HEK293 (cell line): ENCODE data around the gene LHFPL2.

Experiments
- CTCF ChIA-PET: fragments of 350-600 bp; formaldehyde crosslinking; extraction: SDS; loops from one replicate; lab custom pipeline; 2021; ENCODE audit warnings: antibody characterized with exemption; lab: Yijun Ruan, JAX
- POLR2A ChIA-PET: fragments of 300-600 bp; formaldehyde crosslinking; extraction: SDS; loops from one replicate; lab custom pipeline; 2020; ENCODE audit warnings: antibody characterized with exemption, inconsistent platforms; lab: Yijun Ruan, JAX
- H3K27ac ChIP-seq: fragments of 200-500 bp; sonication (Bioruptor generic); 2 replicates; pipeline ENCODE4 v1.5.1; 2014; ENCODE audit warnings: low read depth, low read length, control low read depth, inconsistent platforms; ENCODE audit errors: extremely low read depth
- H3K36me3 ChIP-seq, 2 experiments: fragments of 200-500 bp in 1 of 2; sonication (Bioruptor generic) in 1 of 2; 1 replicate in 1 of 2; 2 replicates in 1 of 2; pipeline ENCODE4 v1.5.1; 2014 to 2017; ENCODE audit warnings: inconsistent platforms in 2 of 2, low read length in 2 of 2; ENCODE audit not compliant: control insufficient read depth in 2 of 2, insufficient read depth in 1 of 2
- H3K4me1 ChIP-seq: fragments of 200-500 bp; sonication (Bioruptor generic); 2 replicates; pipeline ENCODE4 v1.5.1; 2014; ENCODE audit warnings: mild to moderate bottlenecking, low read length, inconsistent platforms; ENCODE audit not compliant: control insufficient read depth, insufficient read depth
- H3K4me3 ChIP-seq: 2 replicates; pipeline ENCODE4 v1.5.1; 2011; ENCODE audit warnings: low read depth, mild to moderate bottlenecking, control low read depth, low read length, moderate library complexity
- H3K9me3 ChIP-seq: fragments of 200-500 bp; sonication (Bioruptor generic); 2 replicates; pipeline ENCODE4 v1.5.1; 2014; ENCODE audit warnings: low read depth, low read length, inconsistent platforms; ENCODE audit not compliant: control insufficient read depth, insufficient read depth
- HOXD13 ChIP-seq: sonication (generic); formaldehyde crosslinking; IDR thresholded peaks from 2 replicates; pipeline ENCODE4 v1.8.0; 2022; ENCODE audit warnings: missing genetic modification reagents, borderline replicate concordance
- KLF16 ChIP-seq: fragments of 450-650 bp; formaldehyde crosslinking; IDR thresholded peaks from 2 replicates; pipeline ENCODE4 v1.5.1; 2017; ENCODE audit warnings: missing biosample characterization, missing genetic modification characterization
- MZF1 ChIP-seq: fragments of 450-650 bp; formaldehyde crosslinking; IDR thresholded peaks from 2 replicates; pipeline ENCODE4 v1.5.1; 2017; ENCODE audit warnings: missing biosample characterization, missing genetic modification characterization, borderline replicate concordance
- PATZ1 ChIP-seq: fragments of 450-650 bp; formaldehyde crosslinking; IDR thresholded peaks from 2 replicates; pipeline ENCODE4 v1.5.1; 2016; ENCODE audit warnings: missing biosample characterization, missing genetic modification characterization
- ZBTB17 ChIP-seq: fragments of 450-650 bp; formaldehyde crosslinking; IDR thresholded peaks from 2 replicates; pipeline ENCODE4 v1.5.1; 2016; ENCODE audit warnings: missing biosample characterization, missing genetic modification characterization
- ZBTB21 ChIP-seq: fragments of 450-650 bp; formaldehyde crosslinking; IDR thresholded peaks from 2 replicates; pipeline ENCODE4 v1.5.1; 2017; ENCODE audit warnings: missing biosample characterization, missing genetic modification characterization
- ZBTB48 ChIP-seq: fragments of 450-650 bp; formaldehyde crosslinking; IDR thresholded peaks from 2 replicates; pipeline ENCODE4 v1.5.1; 2016; ENCODE audit warnings: missing biosample characterization, missing genetic modification characterization
- ZNF239 ChIP-seq: fragments of 450-650 bp; formaldehyde crosslinking; IDR thresholded peaks from 2 replicates; pipeline ENCODE4 v1.5.1; 2016; ENCODE audit warnings: missing biosample characterization, missing genetic modification characterization
- ZNF391 ChIP-seq: fragments of 450-650 bp; formaldehyde crosslinking; IDR thresholded peaks from 2 replicates; pipeline ENCODE4 v1.5.1; 2016; ENCODE audit warnings: low read depth, missing biosample characterization, missing genetic modification characterization, borderline replicate concordance
- ZNF398 ChIP-seq: fragments of 450-650 bp; formaldehyde crosslinking; IDR thresholded peaks from 2 replicates; pipeline ENCODE4 v1.5.1; 2017; ENCODE audit warnings: missing biosample characterization, missing genetic modification characterization
- ZNF426 ChIP-seq: fragments of 450-650 bp; formaldehyde crosslinking; IDR thresholded peaks from 2 replicates; pipeline ENCODE4 v1.5.1; 2017; ENCODE audit warnings: missing biosample characterization, missing genetic modification characterization, mild to moderate bottlenecking, inconsistent platforms, moderate library complexity
- ZNF433 ChIP-seq: fragments of 450-650 bp; formaldehyde crosslinking; IDR thresholded peaks from 2 replicates; pipeline ENCODE4 v1.5.1; 2016; ENCODE audit warnings: missing biosample characterization, missing genetic modification characterization, low read depth
- ZNF473 ChIP-seq: fragments of 450-650 bp; formaldehyde crosslinking; IDR thresholded peaks from 2 replicates; pipeline ENCODE4 v1.5.1; 2017; ENCODE audit warnings: missing biosample characterization, missing genetic modification characterization
- ZNF555 ChIP-seq: fragments of 450-650 bp; formaldehyde crosslinking; conservative IDR thresholded peaks from 2 replicates; pipeline ENCODE4 v1.5.1; 2017; ENCODE audit warnings: missing biosample characterization, mild to moderate bottlenecking, missing genetic modification characterization, inconsistent platforms
- ZNF610 ChIP-seq: fragments of 450-650 bp; formaldehyde crosslinking; IDR thresholded peaks from 2 replicates; pipeline ENCODE4 v1.5.1; 2016; ENCODE audit warnings: missing biosample characterization, missing genetic modification characterization, borderline replicate concordance
- ZNF623 ChIP-seq: fragments of 450-650 bp; formaldehyde crosslinking; IDR thresholded peaks from 2 replicates; pipeline ENCODE4 v1.5.1; 2016; ENCODE audit warnings: missing biosample characterization, missing genetic modification characterization
- ZNF645 ChIP-seq: fragments of 450-650 bp; formaldehyde crosslinking; IDR thresholded peaks from 2 replicates; pipeline ENCODE4; 2016; ENCODE audit warnings: missing biosample characterization, missing genetic modification characterization
- ZNF654 ChIP-seq: fragments of 450-650 bp; formaldehyde crosslinking; IDR thresholded peaks from 2 replicates; pipeline ENCODE4 v1.5.1; 2016; ENCODE audit warnings: low read depth, missing biosample characterization, missing genetic modification characterization
- ZNF658 ChIP-seq: fragments of 450-650 bp; formaldehyde crosslinking; IDR thresholded peaks from 2 replicates; pipeline ENCODE4; 2016; ENCODE audit warnings: missing biosample characterization, missing genetic modification characterization

LHFPL2 gene

GRCh38 chr5:78586251-78586650 lies 62.3 kb downstream of the LHFPL2 start:
- Histone ChIP-seq H3K9me3 (no peaks in the 10 kb centered on the region), H3K36me3 (peaks cover 0 to 6% of the 10 kb centered on the region in 2 experiments; a peak in 1 of 3 replicates), H3K4me3 (no peak overlapping the region), H3K27ac (no peak overlapping the region), H3K4me1 (peaks cover 3% of the 10 kb centered on the region; the same call in 1 of the 2 replicates)
- POLR2A ChIA-PET = no interaction called here
- CTCF ChIA-PET = no interaction called here
- TF ChIP-seq ZBTB17 (tag by site-specific recombination) (no peak), ZNF654 (no peak), ZNF645 (no peak), ZNF623 (tag by site-specific recombination) (no peak), ZNF658 (tag by site-specific recombination) (no peak), ZNF391 (no peak)

GRCh38 chr5:78578015-78578414 lies 70.6 kb downstream of the LHFPL2 start:
- no peak overlapping the region for H3K27ac ChIP-seq
- H3K4me3 ChIP-seq = no peak overlapping the region
- no peaks in the 10 kb centered on the region; the same call in 1 of the 2 replicates for H3K4me1 ChIP-seq
- POLR2A ChIA-PET = interaction anchor here (1.4 kb wide), 1 partner anchor 60 kb away, joined by 3 read pairs; no protein-coding TSS in a partner anchor
- TF ChIP-seq ZBTB17 (tag by site-specific recombination) = no peak
- no peak for TF ChIP-seq ZNF426 (tag by site-specific recombination)
- TF ChIP-seq PATZ1 (tag by site-specific recombination) = no peak
- no peak for TF ChIP-seq ZNF610
- TF ChIP-seq KLF16 (tag by site-specific recombination) = no peak
- no peak for TF ChIP-seq ZNF239 (tag by site-specific recombination)
- no peak for TF ChIP-seq ZNF433 (tag by site-specific recombination)
- TF ChIP-seq HOXD13 (CRISPR knock-in tag) = no peak
- TF ChIP-seq ZBTB48 (tag by site-specific recombination) = no peak
- TF ChIP-seq ZBTB21 (tag by site-specific recombination) = no peak
- TF ChIP-seq ZNF398 (tag by site-specific recombination) = no peak
- TF ChIP-seq ZNF555 (tag by site-specific recombination) = no peak
- no peak for TF ChIP-seq MZF1
- no peak for TF ChIP-seq ZNF473 (tag by site-specific recombination)
- TF ChIP-seq, all 188 proteins: peak for 0
- CTCF ChIA-PET = interaction anchor here (0.6 to 1.2 kb wide), 2 partner anchors 10 to 55 kb away, joined by 3 read pairs; no protein-coding TSS in a partner anchor
- no peaks in the 10 kb centered on the region for H3K9me3 ChIP-seq
- H3K36me3 ChIP-seq = no peaks in the 10 kb centered on the region
